ENCODE results near the gene CCR3.

Gene CCR3

DNA sequence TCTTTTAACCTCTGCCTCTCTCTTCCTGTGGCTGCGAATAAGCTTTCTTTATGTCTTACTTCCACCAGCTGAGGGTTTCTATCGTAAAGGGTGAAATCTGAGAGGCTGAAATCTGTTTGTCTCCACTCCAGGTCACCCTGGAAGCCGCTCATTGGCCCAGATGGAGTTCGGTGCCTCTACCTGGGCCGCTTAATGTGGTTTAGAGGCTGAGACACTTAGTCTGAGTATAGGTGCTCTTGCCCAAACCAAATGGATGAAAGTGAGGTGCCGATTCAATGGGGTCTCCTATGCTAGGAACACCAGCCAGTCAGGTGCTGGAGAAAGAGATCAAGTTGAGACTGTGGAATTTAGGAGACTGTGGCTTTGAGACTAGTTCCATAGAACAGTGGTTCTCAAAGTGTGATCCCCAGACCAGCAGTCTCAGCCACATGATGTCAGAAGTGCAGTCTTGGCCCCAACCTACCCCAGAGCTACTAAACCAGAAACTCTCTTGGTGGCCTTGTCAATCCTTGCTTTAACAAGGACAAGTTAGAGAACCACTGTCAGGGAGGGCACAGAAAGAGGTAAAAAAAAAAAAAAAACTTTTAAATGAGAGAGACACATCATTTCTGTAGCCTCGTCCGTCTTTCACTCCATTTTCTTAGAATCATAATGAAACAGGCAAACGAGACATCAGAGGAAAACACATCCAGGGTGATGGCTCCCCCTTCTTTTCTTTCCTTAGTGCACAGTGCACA, 56.8 kb downstream of the CCR3 start:
- no peak overlapping the region for H3K9ac ChIP-seq (ENCODE audit: low read depth, low read length, poor library complexity)
- no peaks in the 10 kb centered on the region for H3K79me1 ChIP-seq (ENCODE audit: low read depth, low read length)
- no peak overlapping the region for H3K27ac ChIP-seq (replicated peaks; ENCODE audit: low read length)
- DNase-seq (ENCODE audit: low spot score): no peak
- no peak overlapping the region for H2BK5ac ChIP-seq (ENCODE audit: low read length)
- H3K18ac ChIP-seq (ENCODE audit: low read length): no peak overlapping the region
- no peak overlapping the region for H2BK15ac ChIP-seq (ENCODE audit: low read length)
- no peak overlapping the region for H2BK120ac ChIP-seq (ENCODE audit: low read depth, low read length)
- no peak overlapping the region for H3K4me2 ChIP-seq (ENCODE audit: insufficient read depth, low read length, poor library complexity, severe bottlenecking)
- H3K14ac ChIP-seq (ENCODE audit: low read length): no peak overlapping the region
- H2AFZ ChIP-seq (ENCODE audit: low read length): no peak overlapping the region
- no CpG with 5 or more reads among the region's 9 CpGs for WGBS, 2 donors (ENCODE audit: extremely low coverage in 2 of 2, insufficient read length in 2 of 2, insufficient replicate concordance in 1 of 2)
- H3K4me3 ChIP-seq (ENCODE audit: low read length in 2 of 2): no peak overlapping the region
- H3K27me3 ChIP-seq (ENCODE audit: control insufficient read depth in 3 of 3, insufficient read depth in 3 of 3, low read depth in 1 of 3, low read length in 3 of 3): peaks cover 0 to 9% (median 0%) of the 10 kb centered on the region in 3 experiments
- no peaks in the 10 kb centered on the region for H3K36me3 ChIP-seq (replicated peaks in 1 of 2; ENCODE audit: control insufficient read depth in 2 of 2, insufficient read depth in 2 of 2, low read length in 2 of 2)
- H3K4me1 ChIP-seq (ENCODE audit: control insufficient read depth in 2 of 2, insufficient read depth in 1 of 2, low read depth in 1 of 2, low read length in 2 of 2): no peaks in the 10 kb centered on the region
- no peak overlapping the region for H2AK5ac ChIP-seq (ENCODE audit: low read depth, low read length)
- no peak overlapping the region for H3K4ac ChIP-seq (ENCODE audit: low read length)
- no peak overlapping the region for H4K91ac ChIP-seq (ENCODE audit: low read depth, low read length, poor library complexity)
- H3K23ac ChIP-seq (ENCODE audit: low read depth, low read length, poor library complexity): no peak overlapping the region
- H3K9me3 ChIP-seq (replicated peaks in 1 of 2; ENCODE audit: control insufficient read depth in 2 of 2, insufficient read depth in 1 of 2, low read depth in 1 of 2, low read length in 2 of 2): no peaks in the 10 kb centered on the region
- H2BK12ac ChIP-seq (ENCODE audit: low read length): no peak overlapping the region
- H4K8ac ChIP-seq (ENCODE audit: low read depth, low read length): no peak overlapping the region

DNA sequence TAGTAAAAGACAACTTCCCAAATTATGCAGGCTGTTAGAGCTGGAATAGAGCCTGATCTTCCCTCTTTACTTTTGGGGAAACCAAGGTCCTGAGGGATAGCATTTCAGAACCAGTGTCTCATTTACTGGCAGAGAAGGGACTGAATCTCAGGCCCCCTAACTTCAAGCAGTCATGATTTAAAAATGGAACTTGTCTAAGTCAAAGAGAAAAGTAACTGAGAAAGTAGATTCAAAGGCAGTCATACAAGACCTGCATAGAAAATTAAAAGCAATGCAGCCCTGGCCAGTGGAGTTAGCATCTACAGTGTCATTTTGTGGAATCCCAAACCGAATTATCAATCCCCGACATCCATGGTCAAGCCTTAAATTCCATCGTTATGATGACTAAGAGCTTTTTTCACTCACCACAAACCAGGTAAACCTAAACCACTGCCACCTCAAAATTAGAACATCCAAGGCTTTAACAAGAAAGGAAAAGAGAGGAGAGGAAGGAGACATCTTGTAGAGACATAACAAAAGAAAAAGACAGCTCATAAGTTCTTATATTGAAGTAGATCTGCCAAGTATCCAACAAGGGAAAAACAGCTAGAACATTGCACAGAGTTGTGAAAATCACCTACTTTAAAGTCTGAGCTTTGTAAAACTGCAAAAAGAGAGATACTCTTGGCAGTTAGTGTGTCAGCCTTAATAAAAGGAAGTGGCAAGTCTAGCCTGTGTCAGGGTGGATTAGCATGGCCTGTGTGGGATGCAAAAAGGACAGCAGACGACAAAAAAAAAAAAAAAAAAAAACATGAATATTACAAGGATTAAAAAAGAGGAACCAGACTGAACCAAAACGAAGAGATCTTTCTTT, 57.6 kb downstream of the CCR3 start:
- no peak overlapping the region for H2AK5ac ChIP-seq (ENCODE audit: low read depth, low read length)
- H3K79me1 ChIP-seq (ENCODE audit: low read depth, low read length): no peaks in the 10 kb centered on the region
- no peak overlapping the region for H3K4me3 ChIP-seq (ENCODE audit: low read length in 2 of 2)
- no peak overlapping the region for H3K9ac ChIP-seq (ENCODE audit: low read depth, low read length, poor library complexity)
- no peaks in the 10 kb centered on the region for H3K36me3 ChIP-seq (replicated peaks in 1 of 2; ENCODE audit: control insufficient read depth in 2 of 2, insufficient read depth in 2 of 2, low read length in 2 of 2)
- no peak overlapping the region for H3K4me2 ChIP-seq (ENCODE audit: insufficient read depth, low read length, poor library complexity, severe bottlenecking)
- H3K27ac ChIP-seq (replicated peaks; ENCODE audit: low read length): no peak overlapping the region
- H3K4ac ChIP-seq (ENCODE audit: low read length): no peak overlapping the region
- H2BK15ac ChIP-seq (ENCODE audit: low read length): no peak overlapping the region
- no peak overlapping the region for H2BK120ac ChIP-seq (ENCODE audit: low read depth, low read length)
- H3K18ac ChIP-seq (ENCODE audit: low read length): no peak overlapping the region
- H2BK5ac ChIP-seq (ENCODE audit: low read length): no peak overlapping the region
- no peak overlapping the region for H2AFZ ChIP-seq (ENCODE audit: low read length)
- no peak overlapping the region for H3K14ac ChIP-seq (ENCODE audit: low read length)
- no peaks in the 10 kb centered on the region for H3K9me3 ChIP-seq (replicated peaks in 1 of 2; ENCODE audit: control insufficient read depth in 2 of 2, insufficient read depth in 1 of 2, low read depth in 1 of 2, low read length in 2 of 2)
- whole genome bisulfite sequencing, 2 donors (ENCODE audit: extremely low coverage in 2 of 2, insufficient read length in 2 of 2, insufficient replicate concordance in 1 of 2): no CpG with 5 or more reads among the region's 5 CpGs
- H3K27me3 ChIP-seq (ENCODE audit: control insufficient read depth in 3 of 3, insufficient read depth in 3 of 3, low read depth in 1 of 3, low read length in 3 of 3): peaks cover 0 to 9% (median 0%) of the 10 kb centered on the region in 3 experiments
- no peak for DNase-seq (ENCODE audit: low spot score)
- H4K8ac ChIP-seq (ENCODE audit: low read depth, low read length): no peak overlapping the region
- no peaks in the 10 kb centered on the region for H3K4me1 ChIP-seq (ENCODE audit: control insufficient read depth in 2 of 2, insufficient read depth in 1 of 2, low read depth in 1 of 2, low read length in 2 of 2)
- H2BK12ac ChIP-seq (ENCODE audit: low read length): no peak overlapping the region
- no peak overlapping the region for H3K23ac ChIP-seq (ENCODE audit: low read depth, low read length, poor library complexity)
- H4K91ac ChIP-seq (ENCODE audit: low read depth, low read length, poor library complexity): no peak overlapping the region

GRCh38 chr3:46300461-46300789, 58.2 kb downstream of the CCR3 start:
- H3K27me3 ChIP-seq (ENCODE audit: control insufficient read depth in 3 of 3, insufficient read depth in 3 of 3, low read depth in 1 of 3, low read length in 3 of 3): peaks cover 0 to 9% (median 0%) of the 10 kb centered on the region in 3 experiments
- WGBS, 2 donors (ENCODE audit: extremely low coverage in 2 of 2, insufficient read length in 2 of 2, insufficient replicate concordance in 1 of 2): no CpG with 5 or more reads among the region's 3 CpGs

GRCh38 chr3:46301122-46301835, 59.0 kb downstream of the CCR3 start:
- Histone ChIP-seq H3K4me1 (ENCODE audit: control insufficient read depth in 2 of 2, insufficient read depth in 1 of 2, low read depth in 1 of 2, low read length in 2 of 2) (no peaks in the 10 kb centered on the region), H2AFZ (ENCODE audit: low read length) (no peak overlapping the region), H3K4me2 (ENCODE audit: insufficient read depth, low read length, poor library complexity, severe bottlenecking) (no peak overlapping the region), H2BK12ac (ENCODE audit: low read length) (no peak overlapping the region), H3K9ac (ENCODE audit: low read depth, low read length, poor library complexity) (no peak overlapping the region), H4K8ac (ENCODE audit: low read depth, low read length) (no peak overlapping the region), H3K14ac (ENCODE audit: low read length) (no peak overlapping the region), H3K27ac (replicated peaks; ENCODE audit: low read length) (no peak overlapping the region), H2AK5ac (ENCODE audit: low read depth, low read length) (no peak overlapping the region), H3K23ac (ENCODE audit: low read depth, low read length, poor library complexity) (no peak overlapping the region), H3K4me3 (ENCODE audit: low read length in 2 of 2) (no peak overlapping the region), H2BK120ac (ENCODE audit: low read depth, low read length) (no peak overlapping the region), H3K27me3 (ENCODE audit: control insufficient read depth in 3 of 3, insufficient read depth in 3 of 3, low read depth in 1 of 3, low read length in 3 of 3) (peaks cover 0 to 9% (median 0%) of the 10 kb centered on the region in 3 experiments), H3K36me3 (replicated peaks in 1 of 2; ENCODE audit: control insufficient read depth in 2 of 2, insufficient read depth in 2 of 2, low read length in 2 of 2) (no peaks in the 10 kb centered on the region), H3K18ac (ENCODE audit: low read length) (no peak overlapping the region), H3K4ac (ENCODE audit: low read length) (no peak overlapping the region), H3K79me1 (ENCODE audit: low read depth, low read length) (no peaks in the 10 kb centered on the region), H2BK15ac (ENCODE audit: low read length) (no peak overlapping the region), H4K91ac (ENCODE audit: low read depth, low read length, poor library complexity) (no peak overlapping the region), H2BK5ac (ENCODE audit: low read length) (no peak overlapping the region), H3K9me3 (replicated peaks in 1 of 2; ENCODE audit: control insufficient read depth in 2 of 2, insufficient read depth in 1 of 2, low read depth in 1 of 2, low read length in 2 of 2) (no peaks in the 10 kb centered on the region)
- DNase-seq (ENCODE audit: low spot score): no peak
- no CpG with 5 or more reads among the region's 7 CpGs for WGBS, 2 donors (ENCODE audit: extremely low coverage in 2 of 2, insufficient read length in 2 of 2, insufficient replicate concordance in 1 of 2)

More at GRCh38 chr3:46300461-46300789, 58.2 kb downstream of the CCR3 start:
- Histone ChIP-seq H3K4ac (ENCODE audit: low read length) (no peak overlapping the region), H3K4me2 (ENCODE audit: insufficient read depth, low read length, poor library complexity, severe bottlenecking) (no peak overlapping the region), H2BK15ac (ENCODE audit: low read length) (no peak overlapping the region), H2BK12ac (ENCODE audit: low read length) (no peak overlapping the region), H3K36me3 (replicated peaks in 1 of 2; ENCODE audit: control insufficient read depth in 2 of 2, insufficient read depth in 2 of 2, low read length in 2 of 2) (no peaks in the 10 kb centered on the region), H3K9ac (ENCODE audit: low read depth, low read length, poor library complexity) (no peak overlapping the region), H4K91ac (ENCODE audit: low read depth, low read length, poor library complexity) (no peak overlapping the region), H3K23ac (ENCODE audit: low read depth, low read length, poor library complexity) (no peak overlapping the region), H2BK5ac (ENCODE audit: low read length) (no peak overlapping the region), H2AK5ac (ENCODE audit: low read depth, low read length) (no peak overlapping the region), H2AFZ (ENCODE audit: low read length) (no peak overlapping the region), H2BK120ac (ENCODE audit: low read depth, low read length) (no peak overlapping the region), H3K4me1 (ENCODE audit: control insufficient read depth in 2 of 2, insufficient read depth in 1 of 2, low read depth in 1 of 2, low read length in 2 of 2) (no peaks in the 10 kb centered on the region), H3K27ac (replicated peaks; ENCODE audit: low read length) (no peak overlapping the region), H3K4me3 (ENCODE audit: low read length in 2 of 2) (no peak overlapping the region), H3K14ac (ENCODE audit: low read length) (no peak overlapping the region), H3K18ac (ENCODE audit: low read length) (no peak overlapping the region), H3K79me1 (ENCODE audit: low read depth, low read length) (no peaks in the 10 kb centered on the region), H4K8ac (ENCODE audit: low read depth, low read length) (no peak overlapping the region), H3K9me3 (replicated peaks in 1 of 2; ENCODE audit: control insufficient read depth in 2 of 2, insufficient read depth in 1 of 2, low read depth in 1 of 2, low read length in 2 of 2) (no peaks in the 10 kb centered on the region)
- no peak for DNase-seq (ENCODE audit: low spot score)

All from neuronal stem cell (in vitro differentiated cells).